ENCODE results near the gene GHRH.

GHRH gene, protein sequence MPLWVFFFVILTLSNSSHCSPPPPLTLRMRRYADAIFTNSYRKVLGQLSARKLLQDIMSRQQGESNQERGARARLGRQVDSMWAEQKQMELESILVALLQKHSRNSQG

DNA sequence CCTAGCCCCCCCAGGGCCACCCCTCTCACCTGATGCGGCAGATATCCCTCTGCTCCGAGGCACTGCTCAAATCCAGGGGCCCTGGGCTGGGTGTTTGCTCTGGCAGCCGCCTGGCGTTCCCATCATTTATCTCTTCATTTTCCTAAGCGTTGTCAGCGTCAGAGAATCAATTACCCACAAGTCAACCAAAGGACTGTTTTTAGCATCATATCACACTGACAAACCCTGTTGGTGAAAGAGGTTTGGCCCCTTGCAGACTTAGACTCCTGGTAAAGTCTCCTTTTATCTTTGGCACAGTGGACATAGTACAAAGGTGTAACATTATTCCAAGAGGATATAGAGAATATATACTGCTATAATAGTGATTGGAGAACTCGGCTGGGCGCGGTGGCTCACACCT is at the start of gene GHRH:
Gene GHRH (minus strand): TSS at position 101 of the 400 bp plus-strand sequence. CDS start 4,925 bp downstream, outside the sequence.
- TF ChIP-seq, protein P1, sequence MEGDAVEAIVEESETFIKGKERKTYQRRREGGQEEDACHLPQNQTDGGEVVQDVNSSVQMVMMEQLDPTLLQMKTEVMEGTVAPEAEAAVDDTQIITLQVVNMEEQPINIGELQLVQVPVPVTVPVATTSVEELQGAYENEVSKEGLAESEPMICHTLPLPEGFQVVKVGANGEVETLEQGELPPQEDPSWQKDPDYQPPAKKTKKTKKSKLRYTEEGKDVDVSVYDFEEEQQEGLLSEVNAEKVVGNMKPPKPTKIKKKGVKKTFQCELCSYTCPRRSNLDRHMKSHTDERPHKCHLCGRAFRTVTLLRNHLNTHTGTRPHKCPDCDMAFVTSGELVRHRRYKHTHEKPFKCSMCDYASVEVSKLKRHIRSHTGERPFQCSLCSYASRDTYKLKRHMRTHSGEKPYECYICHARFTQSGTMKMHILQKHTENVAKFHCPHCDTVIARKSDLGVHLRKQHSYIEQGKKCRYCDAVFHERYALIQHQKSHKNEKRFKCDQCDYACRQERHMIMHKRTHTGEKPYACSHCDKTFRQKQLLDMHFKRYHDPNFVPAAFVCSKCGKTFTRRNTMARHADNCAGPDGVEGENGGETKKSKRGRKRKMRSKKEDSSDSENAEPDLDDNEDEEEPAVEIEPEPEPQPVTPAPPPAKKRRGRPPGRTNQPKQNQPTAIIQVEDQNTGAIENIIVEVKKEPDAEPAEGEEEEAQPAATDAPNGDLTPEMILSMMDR (IDR thresholded peaks at IDR 0.05; ENCODE audit: borderline replicate concordance, insufficient read depth, low read depth, low read length): no peak
- H3K4me3 ChIP-seq (ENCODE audit: low read depth, low read length): no peak within 1 kb of the TSS

DNA sequence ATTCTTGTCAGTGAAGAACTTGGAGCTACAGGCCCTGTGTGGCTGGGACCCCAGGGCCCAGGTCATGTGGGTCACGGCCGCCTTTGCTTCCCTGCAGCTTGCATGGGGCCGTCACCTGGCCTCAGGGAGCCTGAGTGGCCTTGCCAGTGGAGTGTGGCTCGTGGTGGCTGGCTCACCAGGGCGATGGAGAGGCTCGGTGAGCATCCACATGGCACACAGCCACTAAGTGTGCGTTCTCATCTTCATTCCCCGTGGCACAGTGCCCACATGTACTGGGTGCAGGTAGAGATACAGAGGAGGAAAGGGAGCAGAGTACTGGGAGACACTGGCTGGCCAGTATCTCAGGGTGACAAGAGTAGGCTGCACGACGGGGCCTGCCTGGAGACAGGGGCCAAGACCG is 49.3 kb upstream of the GHRH start:
- no peak overlapping the region for H3K4me3 ChIP-seq (ENCODE audit: low read depth, low read length)
- TF ChIP-seq, protein P1 (IDR thresholded peaks at IDR 0.05; ENCODE audit: borderline replicate concordance, insufficient read depth, low read depth, low read length): no peak

DNA sequence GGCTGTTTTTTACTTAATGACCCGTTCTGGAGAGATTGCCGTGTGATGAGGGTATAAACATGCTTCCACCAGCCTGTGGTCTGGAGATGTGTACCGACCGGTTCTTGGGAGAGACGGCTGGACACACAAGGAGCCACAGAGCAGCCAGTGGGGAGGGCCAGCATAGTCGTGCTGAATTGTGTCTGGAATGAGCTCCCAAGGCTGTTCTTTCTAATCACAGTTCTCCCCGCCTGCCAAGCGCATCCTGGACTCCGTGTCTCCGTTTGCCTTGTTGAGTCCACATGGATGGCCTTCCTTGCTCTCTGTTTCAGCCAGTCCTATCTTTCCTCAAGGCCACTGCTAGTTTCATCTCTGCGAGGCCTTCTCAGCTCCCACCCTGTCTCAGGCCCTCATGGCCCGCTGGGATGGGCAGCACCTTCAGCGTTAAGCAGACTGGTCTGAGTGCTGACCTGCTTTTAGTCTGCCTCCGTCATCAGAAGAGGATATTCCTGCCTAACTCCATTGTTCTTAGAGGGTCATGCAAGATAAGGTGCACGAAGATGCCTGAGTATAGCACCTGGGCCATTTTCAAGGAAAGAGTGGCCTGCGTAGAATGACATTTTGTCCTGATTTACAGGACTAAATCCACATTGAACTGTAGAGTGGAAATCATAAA is 48.4 kb upstream of the GHRH start:
- H3K4me3 ChIP-seq (ENCODE audit: low read depth, low read length): no peak overlapping the region
- TF ChIP-seq, protein P1 (IDR thresholded peaks at IDR 0.05; ENCODE audit: borderline replicate concordance, insufficient read depth, low read depth, low read length): no peak

DNA sequence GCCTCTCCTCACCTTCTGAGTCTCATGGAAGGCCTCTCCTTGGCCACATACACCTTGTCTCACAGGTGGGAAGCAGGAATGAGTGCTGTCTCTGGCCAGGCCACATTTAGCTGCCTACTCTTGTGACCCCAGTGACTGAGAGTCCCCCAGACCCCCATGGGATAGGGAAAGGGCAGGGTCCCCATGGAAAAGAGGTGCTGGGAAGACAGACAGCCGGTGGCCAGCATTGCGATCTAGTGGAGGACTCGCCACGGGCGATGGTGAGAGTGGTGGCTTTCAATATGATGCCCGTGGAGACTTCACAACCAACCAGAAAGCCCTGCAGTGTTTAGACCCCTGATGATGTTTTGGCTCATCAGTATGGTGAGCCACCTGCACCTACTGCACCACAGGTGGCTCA is 47.7 kb upstream of the GHRH start:
- TF ChIP-seq, protein P1 (IDR thresholded peaks at IDR 0.05; ENCODE audit: borderline replicate concordance, insufficient read depth, low read depth, low read length): no peak
- no peak overlapping the region for H3K4me3 ChIP-seq (ENCODE audit: low read depth, low read length)

DNA sequence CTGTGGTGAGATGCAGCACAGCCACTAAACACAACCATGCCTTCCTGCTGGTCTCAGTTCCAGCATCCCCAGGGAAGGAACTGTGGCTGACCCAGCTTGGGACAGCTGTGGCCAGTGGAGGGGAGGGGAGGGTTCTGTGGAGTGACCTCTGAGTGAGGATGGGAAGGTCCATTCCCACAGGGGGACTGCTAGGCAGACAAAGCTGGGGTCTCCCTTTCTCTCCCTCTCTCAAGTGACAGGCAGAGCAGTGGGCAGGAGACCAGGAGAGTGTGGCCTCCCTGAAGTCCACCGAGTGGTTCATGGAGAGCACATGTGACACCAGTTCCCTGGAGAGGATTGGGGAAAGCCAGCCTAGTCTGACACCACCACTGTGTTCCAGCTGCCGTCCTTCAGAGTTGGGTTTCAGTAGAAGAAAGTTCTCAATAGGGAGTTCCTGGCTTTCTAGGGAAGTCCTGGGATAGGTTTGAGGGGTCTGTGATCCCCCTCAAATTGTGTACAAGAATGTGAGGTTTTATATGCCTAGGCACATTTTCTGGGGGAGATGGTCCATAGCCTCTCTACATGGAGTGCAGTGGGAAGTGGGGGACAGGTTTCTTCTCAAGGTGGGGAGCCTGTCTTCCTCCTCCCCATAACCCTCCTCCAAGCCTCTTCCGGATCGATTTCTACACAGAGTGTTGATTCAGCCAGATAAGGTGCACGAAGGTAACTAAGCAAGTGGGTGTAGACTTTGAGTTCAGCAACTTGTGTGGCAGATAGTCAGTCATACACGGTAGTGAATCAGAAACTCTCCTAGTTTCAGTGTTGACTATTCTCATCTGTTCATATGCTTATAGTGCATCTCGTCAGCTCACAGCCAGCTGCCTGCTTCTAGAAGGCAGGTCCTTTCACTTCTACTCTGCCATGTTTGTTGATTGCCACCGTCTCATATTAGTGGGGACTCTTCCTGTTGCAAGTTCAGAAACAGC is 46.8 kb upstream of the GHRH start:
- H3K4me3 ChIP-seq (ENCODE audit: low read depth, low read length): no peak overlapping the region
- TF ChIP-seq, protein P1 (IDR thresholded peaks at IDR 0.05; ENCODE audit: borderline replicate concordance, insufficient read depth, low read depth, low read length): no peak

DNA sequence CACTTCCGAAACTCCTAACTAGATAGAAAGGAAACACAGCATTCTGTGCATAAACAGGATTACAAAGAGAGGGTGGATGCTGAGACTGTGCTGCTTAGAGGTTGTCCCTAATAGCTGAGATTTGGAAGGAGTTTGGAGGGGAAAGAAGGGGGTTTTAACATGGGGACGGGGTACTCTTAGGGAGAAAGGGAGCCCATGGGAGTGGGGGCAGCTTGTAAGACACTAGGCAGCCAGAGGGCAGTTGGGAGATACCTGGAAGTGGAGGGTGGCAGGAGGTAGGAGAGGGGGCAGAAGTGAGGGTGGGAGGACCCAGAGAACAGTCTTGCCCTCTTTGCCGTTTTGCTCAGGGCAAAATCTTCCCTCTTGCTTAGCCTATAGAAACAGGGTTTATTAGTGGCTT is 44.2 kb upstream of the GHRH start:
- TF ChIP-seq, protein P1 (IDR thresholded peaks at IDR 0.05; ENCODE audit: borderline replicate concordance, insufficient read depth, low read depth, low read length): no peak
- no peak overlapping the region for H3K4me3 ChIP-seq (ENCODE audit: low read depth, low read length)
